GM19397 (cell line): ENCODE data around the gene PLK1.
"Not testable (repeated sequence)": the region's sequence is repeated elsewhere in the genome, so short reads cannot be mapped to it uniquely, and the experiment has no call there.

Experiments used
- ATAC-seq: cut with Tn5 transposase; IDR thresholded peaks from one replicate; pipeline ENCODE4 v1.9.1; 2021; ENCODE audit warnings: mild to moderate bottlenecking, moderate library complexity; ENCODE audit not compliant: unreplicated experiment

The PLK1 gene

DNA sequence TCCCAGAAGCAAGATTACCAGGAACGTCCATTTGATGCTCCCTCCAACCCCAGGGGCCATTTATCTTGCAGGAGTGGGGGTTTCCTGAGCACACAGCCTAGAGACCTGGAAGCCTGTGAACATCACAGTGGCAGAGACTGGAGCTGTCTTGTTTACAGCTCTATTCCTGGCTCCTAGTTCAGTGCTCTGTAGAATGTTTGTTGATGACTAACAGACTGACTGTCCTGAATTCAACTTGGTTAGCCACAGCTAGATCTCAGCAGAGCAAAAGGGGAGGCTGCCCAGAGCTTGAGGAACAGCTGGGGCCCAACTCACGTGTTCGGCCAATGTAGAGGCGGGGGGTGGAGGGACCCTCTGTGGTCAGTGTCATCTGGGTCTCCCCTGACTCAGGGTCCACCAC is 27.8 kb downstream of the PLK1 start:
- ATAC-seq = no peak

DNA sequence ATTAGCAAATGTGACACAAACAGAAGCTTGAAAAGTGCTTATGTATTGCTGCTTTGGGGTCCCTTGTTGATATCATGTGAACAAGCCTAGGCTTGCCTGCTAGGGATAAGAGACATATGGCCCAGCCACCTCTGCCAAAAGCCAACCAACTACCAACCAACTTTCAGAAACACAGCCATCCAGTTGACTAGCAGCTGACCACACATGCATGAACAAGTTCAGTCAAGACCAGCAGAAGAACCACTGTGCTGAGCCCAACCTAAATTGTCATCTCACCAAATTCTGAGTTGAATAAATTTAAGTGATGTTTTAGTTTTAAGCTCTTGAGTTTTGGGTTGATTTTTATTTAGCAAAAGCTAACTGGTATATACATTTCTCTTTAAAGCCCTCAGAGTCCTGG is 30.8 kb downstream of the PLK1 start:
- ATAC-seq = no peak

DNA sequence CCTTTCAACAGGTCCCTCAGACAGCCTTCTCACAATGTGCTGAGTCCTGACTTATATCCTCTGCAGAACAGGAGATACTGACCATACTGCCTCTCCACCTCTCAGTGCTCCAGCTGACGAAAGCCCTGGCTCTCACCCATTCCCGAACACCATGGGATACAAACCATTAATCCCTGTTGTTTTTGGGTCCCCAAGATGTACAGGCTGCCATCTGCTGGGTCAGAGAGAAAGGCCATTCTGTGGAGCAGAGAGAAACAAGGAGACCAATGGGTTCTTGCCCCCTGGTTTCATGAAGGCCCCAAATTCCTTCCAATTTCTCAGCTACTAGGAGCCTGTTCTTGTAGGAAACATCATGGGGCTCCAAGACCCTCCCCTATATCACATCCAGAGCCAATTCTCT is 31.3 kb downstream of the PLK1 start:
- ATAC-seq = no peak

DNA sequence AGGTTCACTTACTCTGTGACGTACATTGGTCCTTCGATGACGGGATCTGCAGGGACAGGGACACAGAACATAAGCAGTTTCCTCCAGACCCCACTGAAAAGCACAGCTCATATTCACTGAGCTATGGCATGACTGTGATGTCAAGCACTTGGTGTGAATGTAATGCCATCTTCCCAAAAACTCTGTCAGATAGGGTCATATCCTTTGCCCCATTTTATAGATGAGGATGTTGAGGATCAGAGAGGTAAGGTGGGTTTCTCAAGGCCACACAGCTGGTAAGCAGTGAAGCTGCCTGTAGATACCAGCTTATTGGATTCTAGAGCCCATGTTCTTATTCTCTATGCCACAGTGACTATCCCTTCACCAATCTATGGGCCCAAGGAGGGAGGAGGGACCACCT is 31.8 kb downstream of the PLK1 start:
- ATAC-seq = no peak

DNA sequence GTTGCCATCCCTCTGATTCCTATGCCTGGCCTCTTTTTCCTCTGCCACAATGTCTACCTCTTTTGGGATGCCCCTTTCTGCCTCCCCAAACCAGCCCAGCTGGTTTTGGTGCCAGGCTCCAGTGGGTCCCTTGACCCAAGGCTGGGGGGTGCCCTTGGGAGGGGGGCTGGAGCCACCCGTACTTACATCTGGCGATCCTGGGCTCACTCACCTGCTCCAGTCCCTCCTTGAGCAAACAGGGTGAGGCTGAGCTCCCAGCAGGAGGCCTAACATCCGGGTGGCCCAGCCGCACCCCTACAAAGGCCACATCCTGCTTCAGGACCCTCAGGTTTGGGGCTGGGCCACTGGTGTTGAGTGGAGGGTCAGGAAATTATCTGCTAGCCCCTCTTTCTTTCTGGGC is 33.1 kb downstream of the PLK1 start:
- no peak for ATAC-seq

DNA sequence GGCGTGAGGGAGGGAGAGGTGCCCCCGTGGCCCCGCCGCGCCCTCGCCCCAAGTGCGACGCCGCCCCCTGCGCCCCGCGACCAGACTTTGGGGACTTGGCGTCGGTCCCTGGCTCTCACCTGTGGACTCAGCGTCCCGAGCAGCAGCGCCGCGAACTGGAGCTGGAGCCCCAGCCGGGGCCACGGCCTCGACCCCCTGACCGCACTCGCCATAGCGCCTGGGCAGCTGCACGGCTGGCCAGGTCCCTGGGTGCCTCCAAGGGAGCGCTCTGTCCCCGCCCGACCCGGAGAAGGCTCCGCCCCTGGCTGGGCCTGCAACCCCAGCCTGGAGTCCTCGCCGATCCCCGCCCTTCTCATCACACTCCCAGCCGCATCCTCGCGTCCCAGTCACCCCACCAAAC is 34.3 kb downstream of the PLK1 start, which contains the start of gene ERN2:
Gene ERN2 (minus strand): TSS at position 247 of the 400 bp plus-strand sequence. CDS start 35 bp downstream, at position 212.
- no peak for ATAC-seq

DNA sequence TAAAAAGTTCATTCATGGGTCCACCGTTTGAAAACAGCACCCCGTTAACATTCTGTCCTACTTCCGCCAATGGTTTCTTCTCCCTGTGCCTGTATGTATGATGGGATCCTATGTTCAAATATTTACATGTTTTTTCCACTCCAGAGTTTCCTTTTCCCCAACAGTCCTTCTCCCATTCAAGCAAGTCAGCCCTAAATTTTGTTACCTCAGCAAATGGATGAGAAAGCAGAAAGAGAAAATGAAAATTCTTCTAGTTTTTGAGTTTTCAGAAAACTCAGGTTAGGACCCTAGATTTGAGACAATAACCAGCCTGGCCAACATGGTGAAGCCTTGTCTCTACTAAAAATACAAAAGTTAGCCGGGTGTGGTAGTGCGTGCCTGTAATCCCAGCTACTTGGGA is 37.8 kb downstream of the PLK1 start:
- ATAC-seq = no peak

DNA sequence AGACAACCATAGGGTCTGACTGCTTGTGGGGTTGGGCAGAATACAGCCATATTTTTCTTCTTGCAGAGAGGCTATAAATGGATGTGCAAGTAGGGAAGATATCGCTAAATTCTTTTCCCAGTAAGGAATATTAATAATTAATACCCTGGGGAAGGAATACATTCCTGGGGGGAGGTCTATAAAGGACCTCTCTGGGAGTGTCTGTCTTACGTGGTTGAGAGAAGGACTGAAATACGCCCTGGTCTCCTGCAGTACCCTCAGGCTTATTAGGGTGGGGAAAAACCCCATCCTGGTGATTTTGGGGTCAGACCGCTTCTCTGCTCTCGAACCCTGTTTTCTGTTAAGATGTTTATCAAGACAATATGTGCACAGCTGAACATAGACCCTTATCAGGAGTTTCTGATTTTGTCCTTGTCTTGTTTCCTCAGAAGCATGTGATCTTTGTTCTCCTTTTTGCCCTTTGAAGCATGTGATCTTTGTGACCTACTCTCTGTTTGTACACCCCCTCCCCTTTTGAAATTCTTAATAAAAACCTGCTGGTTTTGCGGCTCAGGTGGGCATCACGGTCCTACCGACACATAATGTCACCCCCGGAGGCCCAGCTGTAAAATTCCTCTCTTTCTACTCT is 44.0 kb downstream of the PLK1 start:
- ATAC-seq = not testable (repeated sequence)

DNA sequence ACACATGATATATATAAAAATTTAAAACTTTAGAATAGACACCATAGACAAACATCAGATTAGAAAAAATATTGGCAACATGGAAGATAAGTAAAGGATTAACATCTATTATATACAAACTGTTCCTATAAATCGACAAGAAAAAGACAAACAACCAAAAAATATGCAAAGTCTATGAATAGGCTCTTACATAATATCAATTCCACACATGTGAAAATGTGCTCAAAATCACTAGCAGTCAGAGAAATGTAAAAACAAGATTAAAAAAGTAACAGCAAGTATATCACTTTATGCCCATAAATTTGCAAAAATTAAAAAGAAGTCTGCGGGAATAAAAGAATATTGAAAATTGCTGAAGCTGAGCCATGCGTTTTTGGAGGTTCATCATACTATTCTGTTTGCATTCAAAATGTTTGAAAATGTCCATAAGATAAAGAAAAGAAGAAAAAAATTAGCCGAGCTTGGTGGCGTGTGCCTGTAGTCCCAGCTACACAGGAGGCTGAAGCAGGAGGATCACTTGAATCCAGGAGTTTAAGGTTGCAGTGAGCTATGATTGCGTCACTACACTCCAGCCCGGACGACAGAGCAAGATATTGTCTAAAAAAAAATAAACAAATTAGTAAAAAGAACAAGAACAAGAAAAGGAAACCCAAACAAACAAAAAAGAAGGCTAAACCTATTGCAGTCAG is 45.6 kb downstream of the PLK1 start:
- ATAC-seq = no peak

DNA sequence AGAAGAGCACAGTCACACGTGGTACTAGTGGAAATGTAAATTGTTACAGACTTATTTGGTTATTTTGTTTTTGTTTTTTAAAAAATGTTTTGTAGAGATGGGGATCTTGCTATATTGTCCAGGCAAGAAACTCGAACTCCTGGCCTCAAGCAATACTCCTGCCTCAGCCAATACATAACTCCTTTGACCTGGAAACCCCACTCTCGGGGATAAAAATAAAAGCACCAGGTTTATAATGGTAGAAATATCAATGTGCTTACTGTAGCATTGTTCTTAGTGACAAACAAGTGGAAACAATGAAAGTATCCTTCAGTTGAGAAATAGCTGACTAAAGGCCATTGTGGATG is 46.1 kb downstream of the PLK1 start:
- no peak for ATAC-seq

DNA sequence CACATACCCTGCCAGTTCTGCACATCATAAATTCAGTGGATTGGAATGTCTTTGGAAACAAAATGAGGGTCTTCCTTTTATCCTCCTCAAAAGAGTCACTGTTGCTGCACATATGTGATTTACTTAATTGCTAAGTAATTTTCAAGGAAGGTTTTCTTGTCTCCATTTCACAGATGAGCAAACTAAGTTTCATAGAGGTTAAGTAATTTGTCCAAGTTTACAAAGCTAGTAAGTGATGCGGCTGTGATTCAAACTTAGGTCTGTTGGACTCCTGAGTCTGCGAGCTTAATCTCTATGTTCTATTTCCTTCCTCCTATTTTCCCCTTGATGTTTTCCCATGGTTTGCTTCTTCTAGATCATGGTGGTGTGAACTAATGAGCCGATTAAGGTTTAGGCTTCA is 48.0 kb downstream of the PLK1 start:
- ATAC-seq = no peak

DNA sequence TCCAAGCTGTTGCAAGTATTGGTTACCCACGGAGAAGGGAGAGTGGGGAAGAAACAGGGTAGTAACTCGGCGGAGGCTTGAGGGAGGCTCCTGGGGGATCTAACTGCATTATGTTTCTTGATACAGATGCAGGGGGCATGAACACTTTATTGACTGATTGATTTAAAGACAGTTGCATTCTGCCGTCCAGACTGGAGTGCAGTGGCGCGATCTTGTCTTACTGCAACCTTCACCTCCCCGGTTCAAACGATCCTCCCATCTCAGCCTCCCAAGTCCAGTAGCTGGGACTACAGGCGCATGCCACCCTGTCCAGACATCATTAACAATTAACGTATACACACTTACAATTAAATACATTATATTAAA is 49.4 kb downstream of the PLK1 start:
- no peak for ATAC-seq

DNA sequence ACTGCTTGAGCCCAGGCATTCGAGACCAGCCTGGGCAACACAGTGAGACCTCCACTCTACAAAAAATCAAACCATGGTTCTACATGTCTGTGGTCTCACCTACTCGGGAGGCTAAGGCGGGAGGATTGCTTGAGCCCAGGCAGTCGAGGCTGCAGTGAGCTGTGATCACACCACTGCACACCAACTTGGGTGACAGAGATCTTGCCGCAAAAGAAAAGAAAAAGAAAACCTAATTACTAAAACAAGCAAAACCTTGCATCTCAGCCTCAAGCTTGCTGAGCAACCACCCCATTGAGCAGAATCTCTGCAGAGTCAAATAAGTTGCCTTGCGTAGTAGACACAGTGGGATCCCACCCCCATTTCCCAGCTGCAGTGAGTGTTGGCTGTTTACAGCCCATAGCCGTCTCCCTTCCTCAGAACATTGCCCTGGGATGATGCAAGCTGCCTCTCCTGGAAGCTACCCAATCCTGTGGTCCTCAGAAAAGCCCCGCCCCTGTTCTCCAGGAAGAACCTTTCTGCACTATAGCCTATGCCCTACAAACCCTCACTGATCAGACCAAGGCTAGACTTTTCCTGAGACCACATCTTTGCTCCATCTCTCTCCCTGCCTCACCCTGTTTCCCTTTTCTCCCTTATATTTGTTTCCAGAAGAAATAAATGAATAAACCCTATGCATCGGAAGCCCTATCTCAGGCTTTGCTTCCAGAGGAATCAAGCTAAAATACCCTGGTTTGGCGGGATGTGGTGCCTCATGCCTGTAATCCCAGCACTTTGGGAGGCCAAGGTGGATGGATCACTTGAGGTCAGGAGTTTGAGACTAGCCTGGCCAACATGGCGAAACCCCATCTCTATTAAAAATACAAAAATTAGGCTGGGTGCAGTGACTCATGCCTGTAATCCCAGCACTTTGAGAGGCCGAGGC is 51.1 kb downstream of the PLK1 start:
- no peak for ATAC-seq

DNA sequence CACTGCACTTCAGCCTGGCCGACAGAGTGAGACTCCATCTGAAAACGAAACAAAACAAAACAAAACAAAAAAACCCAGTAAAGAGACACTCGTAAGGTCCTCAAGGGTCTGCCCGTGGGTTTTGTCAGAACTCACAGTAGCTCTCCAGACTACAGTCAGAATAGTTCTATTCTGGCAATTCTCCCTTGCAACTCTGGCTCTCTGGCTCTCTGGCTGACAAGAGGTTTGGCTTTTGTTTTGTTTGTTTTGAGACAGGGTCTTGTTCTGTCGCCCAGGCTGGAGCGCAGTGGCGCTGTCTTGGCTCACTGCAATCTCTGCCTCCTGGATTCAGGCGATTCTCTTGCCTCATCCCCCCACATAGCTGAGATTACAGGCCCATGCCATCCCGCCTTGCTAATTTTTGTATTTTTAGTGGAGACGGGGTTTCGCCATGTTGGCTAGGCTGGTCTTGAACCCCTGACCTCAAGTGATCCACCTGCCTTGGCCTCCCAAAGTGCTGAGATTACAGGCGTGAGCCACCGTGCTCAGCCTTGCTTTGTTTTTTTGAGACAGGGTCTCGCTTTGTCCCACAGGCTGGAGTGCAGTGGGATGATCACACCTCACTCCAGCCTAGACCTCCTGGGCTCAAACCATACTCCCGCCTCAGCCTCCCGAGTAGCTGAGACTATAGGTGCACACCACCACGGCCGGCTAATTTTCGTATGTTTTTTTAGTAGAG is 55.6 kb downstream of the PLK1 start:
- no peak for ATAC-seq

DNA sequence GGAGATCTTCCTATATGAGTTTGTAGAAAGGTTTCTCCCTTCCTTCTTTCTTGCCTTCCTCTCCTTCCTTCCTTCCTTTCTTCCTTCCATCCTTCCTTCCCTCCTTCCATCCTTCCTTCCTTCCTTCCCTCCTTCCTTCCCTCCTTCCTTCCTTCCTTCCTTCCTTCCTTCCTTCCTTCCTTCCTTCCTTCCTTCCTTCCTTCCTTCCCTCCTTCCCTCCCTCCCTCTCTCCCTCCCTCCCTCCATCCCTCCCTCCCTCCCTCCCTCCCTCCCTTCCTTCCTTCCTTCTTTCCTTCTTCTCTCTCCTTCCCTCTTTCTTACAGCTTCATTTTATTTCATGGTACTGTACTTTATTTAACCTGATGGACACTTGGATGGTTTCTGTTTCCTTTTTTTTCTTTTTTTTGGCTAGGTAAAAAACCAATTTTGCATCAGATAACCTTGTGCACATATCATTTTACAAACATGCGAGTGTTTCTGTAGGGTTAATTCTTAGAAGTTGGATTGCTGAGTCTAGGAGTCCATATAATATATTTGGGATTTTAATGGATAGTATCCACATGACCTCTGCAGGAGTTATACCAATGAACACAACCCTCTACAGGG is 58.8 kb downstream of the PLK1 start:
- ATAC-seq = not testable (repeated sequence)

DNA sequence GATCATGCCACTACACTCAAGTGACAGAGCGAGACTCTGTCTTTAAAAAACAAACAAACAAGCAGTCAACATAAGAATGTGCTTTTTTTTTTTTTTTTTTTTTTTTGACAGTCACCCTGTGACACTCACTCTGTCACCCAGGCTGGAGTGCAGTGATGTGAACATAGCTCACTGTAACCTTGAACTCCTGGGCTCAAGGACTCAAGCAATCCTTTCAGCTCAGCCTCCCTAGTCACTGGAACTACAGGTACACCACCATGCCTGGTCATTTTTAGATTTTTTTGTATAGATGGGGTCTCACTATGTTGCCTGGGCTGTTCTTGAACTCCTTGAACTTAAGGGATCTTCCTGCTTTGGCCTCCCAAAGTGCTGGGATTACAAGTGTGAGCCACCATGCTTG is 60.8 kb downstream of the PLK1 start:
- no peak for ATAC-seq
